ENCODE measurements around the gene UFD1.

The UFD1 gene

DNA sequence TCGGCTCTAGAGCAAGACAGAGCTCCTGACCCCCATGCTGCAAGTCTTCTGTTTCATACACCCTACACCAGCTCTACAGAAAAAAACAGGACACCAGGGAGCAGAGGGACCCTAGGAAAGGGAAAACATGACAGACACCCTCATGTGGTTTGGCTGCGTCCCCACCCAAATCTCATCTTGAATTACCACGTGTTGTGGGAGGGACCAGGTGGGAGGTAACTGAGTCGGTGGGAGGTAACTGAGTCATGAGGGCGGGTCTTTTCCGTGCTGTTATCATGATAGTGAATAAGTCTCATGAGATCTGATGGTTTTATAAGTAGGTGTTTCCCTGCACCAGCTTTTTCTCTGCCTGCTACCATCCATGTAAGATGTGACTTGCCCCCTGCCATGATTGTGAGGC is 24.8 kb downstream of the UFD1 start:
- TF ChIP-seq SIN3A (IDR thresholded peaks at IDR 0.05; ENCODE audit: borderline replicate concordance, insufficient read depth, low read length) (no peak), TAF1 (IDR thresholded peaks at IDR 0.05; ENCODE audit: borderline replicate concordance, insufficient read depth, low read length) (no peak), POLR2AphosphoS5 (IDR thresholded peaks at IDR 0.05; ENCODE audit: low read depth, low read length) (no peak), FOXP2 (optimal IDR thresholded peaks at IDR 0.05; ENCODE audit: borderline replicate concordance, extremely low read depth, extremely low read length, insufficient read depth) (no peak)
- TF ChIP-seq, protein P1, sequence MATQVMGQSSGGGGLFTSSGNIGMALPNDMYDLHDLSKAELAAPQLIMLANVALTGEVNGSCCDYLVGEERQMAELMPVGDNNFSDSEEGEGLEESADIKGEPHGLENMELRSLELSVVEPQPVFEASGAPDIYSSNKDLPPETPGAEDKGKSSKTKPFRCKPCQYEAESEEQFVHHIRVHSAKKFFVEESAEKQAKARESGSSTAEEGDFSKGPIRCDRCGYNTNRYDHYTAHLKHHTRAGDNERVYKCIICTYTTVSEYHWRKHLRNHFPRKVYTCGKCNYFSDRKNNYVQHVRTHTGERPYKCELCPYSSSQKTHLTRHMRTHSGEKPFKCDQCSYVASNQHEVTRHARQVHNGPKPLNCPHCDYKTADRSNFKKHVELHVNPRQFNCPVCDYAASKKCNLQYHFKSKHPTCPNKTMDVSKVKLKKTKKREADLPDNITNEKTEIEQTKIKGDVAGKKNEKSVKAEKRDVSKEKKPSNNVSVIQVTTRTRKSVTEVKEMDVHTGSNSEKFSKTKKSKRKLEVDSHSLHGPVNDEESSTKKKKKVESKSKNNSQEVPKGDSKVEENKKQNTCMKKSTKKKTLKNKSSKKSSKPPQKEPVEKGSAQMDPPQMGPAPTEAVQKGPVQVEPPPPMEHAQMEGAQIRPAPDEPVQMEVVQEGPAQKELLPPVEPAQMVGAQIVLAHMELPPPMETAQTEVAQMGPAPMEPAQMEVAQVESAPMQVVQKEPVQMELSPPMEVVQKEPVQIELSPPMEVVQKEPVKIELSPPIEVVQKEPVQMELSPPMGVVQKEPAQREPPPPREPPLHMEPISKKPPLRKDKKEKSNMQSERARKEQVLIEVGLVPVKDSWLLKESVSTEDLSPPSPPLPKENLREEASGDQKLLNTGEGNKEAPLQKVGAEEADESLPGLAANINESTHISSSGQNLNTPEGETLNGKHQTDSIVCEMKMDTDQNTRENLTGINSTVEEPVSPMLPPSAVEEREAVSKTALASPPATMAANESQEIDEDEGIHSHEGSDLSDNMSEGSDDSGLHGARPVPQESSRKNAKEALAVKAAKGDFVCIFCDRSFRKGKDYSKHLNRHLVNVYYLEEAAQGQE (IDR thresholded peaks at IDR 0.05; ENCODE audit: insufficient read depth in 1 of 2, low read depth in 2 of 2, low read length in 2 of 2), result no peak

DNA sequence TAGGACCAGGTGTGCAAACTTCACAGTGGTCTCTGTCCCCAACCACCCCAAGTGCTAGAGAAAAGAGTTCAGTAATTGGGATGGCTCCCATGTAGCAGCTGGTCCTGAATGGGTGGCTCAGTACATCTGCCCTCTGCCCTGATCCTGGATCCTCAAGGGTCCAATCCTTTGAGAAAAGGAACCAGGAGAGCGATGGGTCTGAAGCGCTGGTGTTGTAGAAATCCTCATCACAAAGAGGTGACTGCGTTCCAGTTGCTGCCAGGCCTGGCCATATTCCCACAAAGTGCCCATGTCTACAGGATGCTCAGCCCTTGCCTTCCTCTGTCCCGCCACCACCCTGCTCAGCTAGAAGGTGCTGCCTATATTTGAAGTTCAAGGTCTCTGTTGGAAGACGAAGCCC is 25.3 kb downstream of the UFD1 start:
- no peak for TF ChIP-seq FOXP2 (optimal IDR thresholded peaks at IDR 0.05; ENCODE audit: borderline replicate concordance, extremely low read depth, extremely low read length, insufficient read depth)

DNA sequence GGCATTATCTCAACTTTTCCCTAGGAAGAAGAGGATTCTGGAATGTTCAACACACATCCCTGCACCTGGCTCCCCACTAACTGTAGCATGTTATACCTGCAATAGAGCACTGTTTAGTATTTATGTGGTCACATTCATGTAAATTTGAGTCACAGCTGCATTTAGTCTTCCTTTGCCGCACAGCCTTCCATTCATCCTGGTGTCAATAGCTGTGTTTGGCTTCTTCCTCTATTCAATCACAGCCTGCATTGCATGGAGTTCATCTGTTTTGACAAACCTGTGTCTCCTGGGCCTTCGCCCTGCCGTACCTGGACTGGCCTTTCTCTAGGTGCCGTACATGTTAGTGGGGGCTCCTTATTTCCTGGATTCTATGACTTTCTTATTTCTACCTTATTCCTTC is 27.4 kb downstream of the UFD1 start:
- TF ChIP-seq SIN3A (IDR thresholded peaks at IDR 0.05; ENCODE audit: borderline replicate concordance, insufficient read depth, low read length), result no peak
- TF ChIP-seq, protein P1 (IDR thresholded peaks at IDR 0.05; ENCODE audit: insufficient read depth in 1 of 2, low read depth in 2 of 2, low read length in 2 of 2), result no peak
- TF ChIP-seq FOXP2 (optimal IDR thresholded peaks at IDR 0.05; ENCODE audit: borderline replicate concordance, extremely low read depth, extremely low read length, insufficient read depth), result no peak
- no peak for TF ChIP-seq TAF1 (IDR thresholded peaks at IDR 0.05; ENCODE audit: borderline replicate concordance, insufficient read depth, low read length)
- TF ChIP-seq POLR2AphosphoS5 (IDR thresholded peaks at IDR 0.05; ENCODE audit: low read depth, low read length), result no peak

DNA sequence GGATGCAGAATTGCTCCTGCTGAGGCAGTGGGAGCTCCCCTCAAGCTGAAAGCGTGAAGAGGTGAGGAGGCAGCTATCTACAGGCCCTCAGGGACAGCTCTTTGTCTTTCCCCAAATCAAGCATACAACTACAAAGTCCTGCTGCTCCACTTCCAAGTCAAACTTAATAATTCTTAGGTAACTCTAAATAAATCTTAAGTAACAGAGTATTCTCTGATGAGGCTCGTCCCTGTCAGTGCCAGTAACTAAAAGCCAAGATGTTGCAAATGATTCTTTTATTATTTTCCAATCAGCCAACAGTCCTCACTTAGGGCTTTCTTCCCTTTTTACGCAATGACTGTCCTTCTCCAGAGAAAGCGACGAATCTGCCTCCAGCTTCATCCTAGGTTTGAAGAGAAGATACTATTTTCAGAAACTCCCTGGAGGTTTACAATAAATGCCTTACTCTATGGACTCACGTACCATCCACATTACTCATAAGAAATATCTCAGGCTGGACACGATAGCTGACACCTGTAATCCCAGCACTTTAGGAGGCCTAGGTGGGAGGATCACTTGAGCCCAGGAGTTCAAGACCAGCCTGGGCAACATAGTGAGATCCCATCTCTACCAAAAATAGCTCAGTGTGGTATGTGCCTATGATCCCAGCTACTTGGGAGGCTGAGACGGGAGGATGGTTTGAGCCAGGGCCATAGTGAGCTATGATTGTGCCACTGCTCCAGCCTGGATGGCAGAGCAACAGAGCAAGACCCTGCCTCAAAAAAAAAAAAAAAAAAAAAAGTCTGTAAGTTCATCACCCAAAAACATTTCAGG is 28.4 kb downstream of the UFD1 start:
- TF ChIP-seq SIN3A (IDR thresholded peaks at IDR 0.05; ENCODE audit: borderline replicate concordance, insufficient read depth, low read length), result no peak
- no peak for TF ChIP-seq POLR2AphosphoS5 (IDR thresholded peaks at IDR 0.05; ENCODE audit: low read depth, low read length)
- TF ChIP-seq FOXP2 (optimal IDR thresholded peaks at IDR 0.05; ENCODE audit: borderline replicate concordance, extremely low read depth, extremely low read length, insufficient read depth), result no peak
- no peak for TF ChIP-seq TAF1 (IDR thresholded peaks at IDR 0.05; ENCODE audit: borderline replicate concordance, insufficient read depth, low read length)
- TF ChIP-seq, protein P1 (IDR thresholded peaks at IDR 0.05; ENCODE audit: insufficient read depth in 1 of 2, low read depth in 2 of 2, low read length in 2 of 2), result no peak

DNA sequence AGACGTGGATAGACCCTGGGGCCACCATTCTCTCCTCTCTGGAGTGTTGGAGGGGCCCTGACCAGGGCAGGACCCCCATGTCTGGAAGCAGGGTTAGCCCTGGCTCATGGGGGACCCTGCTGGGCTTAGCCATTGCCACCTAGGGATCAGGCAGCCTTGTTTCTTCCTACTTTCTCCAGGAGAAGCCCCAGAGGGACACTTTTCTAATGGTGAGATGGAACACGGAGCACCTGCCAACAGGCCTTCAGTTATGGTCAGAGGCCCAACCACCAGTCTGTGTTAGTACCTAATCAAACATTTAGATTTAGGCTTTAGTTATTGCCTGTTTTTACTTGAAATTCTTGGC is 29.6 kb downstream of the UFD1 start:
- no peak for TF ChIP-seq POLR2AphosphoS5 (IDR thresholded peaks at IDR 0.05; ENCODE audit: low read depth, low read length)
- no peak for TF ChIP-seq FOXP2 (optimal IDR thresholded peaks at IDR 0.05; ENCODE audit: borderline replicate concordance, extremely low read depth, extremely low read length, insufficient read depth)
- no peak for TF ChIP-seq TAF1 (IDR thresholded peaks at IDR 0.05; ENCODE audit: borderline replicate concordance, insufficient read depth, low read length)
- TF ChIP-seq SIN3A (IDR thresholded peaks at IDR 0.05; ENCODE audit: borderline replicate concordance, insufficient read depth, low read length), result no peak
- TF ChIP-seq, protein P1 (IDR thresholded peaks at IDR 0.05; ENCODE audit: insufficient read depth in 1 of 2, low read depth in 2 of 2, low read length in 2 of 2), result no peak
